Glutamatergic neuron (in vitro differentiated cells): ENCODE data around the gene GAL3ST3. TPM values are rescaled to one million over a fixed set of nuclear protein-coding genes. Genes with fewer than 3 reads are reported as not detected.

Experiments used
- DNase-seq: peaks from one replicate; pipeline ENCODE4 v3.0.0; 2022
- H3K27ac Mint-ChIP-seq: one replicate; pipeline ENCODE4 v1.8.0; 2020; ENCODE audit warnings: mild to moderate bottlenecking, mixed read lengths, inconsistent platforms; ENCODE audit not compliant: unreplicated experiment
- H3K27me3 Mint-ChIP-seq: one replicate; pipeline ENCODE4 v1.8.0; 2020; ENCODE audit warnings: mild to moderate bottlenecking, moderate library complexity, mixed read lengths, inconsistent platforms; ENCODE audit not compliant: unreplicated experiment
- H3K36me3 Mint-ChIP-seq: one replicate; pipeline ENCODE4 v1.8.0; 2020; ENCODE audit warnings: mild to moderate bottlenecking, mixed read lengths, inconsistent platforms; ENCODE audit not compliant: unreplicated experiment
- H3K4me1 Mint-ChIP-seq: one replicate; pipeline ENCODE4 v1.8.0; 2020; ENCODE audit warnings: mild to moderate bottlenecking, low read depth, mixed read lengths, inconsistent platforms; ENCODE audit not compliant: unreplicated experiment
- H3K4me3 Mint-ChIP-seq: one replicate; pipeline ENCODE4 v1.8.0; 2020; ENCODE audit warnings: mild to moderate bottlenecking, mixed read lengths, inconsistent platforms; ENCODE audit not compliant: unreplicated experiment
- H3K9me3 Mint-ChIP-seq: one replicate; pipeline ENCODE4 v1.8.0; 2020; ENCODE audit warnings: mild to moderate bottlenecking, moderate library complexity, mixed read lengths, inconsistent platforms; ENCODE audit not compliant: unreplicated experiment
- total RNA-seq: library from RNA; stranded (reverse); fragmentation: NEBNext Ultra II Directional; extraction: Animal tissue kit (Norgen Biotek cat#: 25700); gene quantifications from one replicate; pipeline ENCODE4 v1.2.1, GENCODE V29; 2021; ENCODE audit not compliant: unreplicated experiment
- TF ChIP-seq, protein P1 (sequence below): fragments of 200-600 bp; sonication (generic); IDR thresholded peaks from one replicate; pipeline ENCODE4 v1.5.0; 2021; ENCODE audit not compliant: partially characterized antibody, unreplicated experiment

Gene GAL3ST3
- total RNA-seq, 1 donor from 2014 or later: 2.4 TPM

DNA sequence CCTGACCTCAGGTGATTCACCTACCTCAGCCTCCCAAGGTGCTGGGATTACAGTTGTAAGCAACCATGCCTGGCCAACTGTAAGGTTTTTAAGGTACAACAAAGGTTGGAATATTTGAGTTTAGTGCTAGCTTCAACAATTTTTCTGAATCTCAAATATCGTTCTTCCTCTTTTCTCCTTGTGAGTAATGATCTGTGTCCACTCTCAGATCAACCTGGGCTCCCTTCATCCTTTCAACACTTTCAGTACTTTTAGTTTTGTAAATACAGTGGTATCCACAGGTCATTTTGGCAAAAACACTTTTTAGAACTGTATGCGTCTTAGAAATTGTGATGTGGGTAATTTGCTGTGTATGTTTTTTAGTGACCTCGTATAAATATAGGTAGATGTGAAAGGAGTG is 29.0 kb upstream of the GAL3ST3 start:
- no peak overlapping the region for H3K27ac Mint-ChIP-seq

DNA sequence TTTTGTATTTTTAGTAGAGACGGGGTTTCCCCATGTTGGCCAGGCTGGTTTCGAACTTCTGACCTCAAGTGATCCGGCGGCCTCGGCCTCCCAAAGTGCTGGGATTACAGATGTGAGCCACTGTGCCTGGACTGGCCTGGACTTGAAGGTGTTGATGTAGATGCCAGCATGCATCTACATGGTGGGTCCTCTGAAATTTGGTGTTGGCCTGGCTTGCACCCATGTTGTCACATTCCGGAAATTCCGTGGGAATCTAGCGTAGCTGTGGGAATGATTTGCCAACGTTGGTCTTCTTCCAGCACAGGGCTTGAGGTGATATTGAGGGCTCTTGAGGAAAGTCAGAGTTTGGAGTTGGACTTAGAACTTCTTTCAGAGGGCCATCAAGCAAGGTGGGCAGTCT is 27.6 kb upstream of the GAL3ST3 start:
- H3K27me3 Mint-ChIP-seq: no peaks in the 10 kb centered on the region
- TF ChIP-seq, protein P1, sequence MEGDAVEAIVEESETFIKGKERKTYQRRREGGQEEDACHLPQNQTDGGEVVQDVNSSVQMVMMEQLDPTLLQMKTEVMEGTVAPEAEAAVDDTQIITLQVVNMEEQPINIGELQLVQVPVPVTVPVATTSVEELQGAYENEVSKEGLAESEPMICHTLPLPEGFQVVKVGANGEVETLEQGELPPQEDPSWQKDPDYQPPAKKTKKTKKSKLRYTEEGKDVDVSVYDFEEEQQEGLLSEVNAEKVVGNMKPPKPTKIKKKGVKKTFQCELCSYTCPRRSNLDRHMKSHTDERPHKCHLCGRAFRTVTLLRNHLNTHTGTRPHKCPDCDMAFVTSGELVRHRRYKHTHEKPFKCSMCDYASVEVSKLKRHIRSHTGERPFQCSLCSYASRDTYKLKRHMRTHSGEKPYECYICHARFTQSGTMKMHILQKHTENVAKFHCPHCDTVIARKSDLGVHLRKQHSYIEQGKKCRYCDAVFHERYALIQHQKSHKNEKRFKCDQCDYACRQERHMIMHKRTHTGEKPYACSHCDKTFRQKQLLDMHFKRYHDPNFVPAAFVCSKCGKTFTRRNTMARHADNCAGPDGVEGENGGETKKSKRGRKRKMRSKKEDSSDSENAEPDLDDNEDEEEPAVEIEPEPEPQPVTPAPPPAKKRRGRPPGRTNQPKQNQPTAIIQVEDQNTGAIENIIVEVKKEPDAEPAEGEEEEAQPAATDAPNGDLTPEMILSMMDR: no peak
- no peaks in the 10 kb centered on the region for H3K36me3 Mint-ChIP-seq
- peaks cover 12% of the 10 kb centered on the region for H3K4me1 Mint-ChIP-seq
- no peaks in the 10 kb centered on the region for H3K9me3 Mint-ChIP-seq
- no peak overlapping the region for H3K27ac Mint-ChIP-seq
- no peak for DNase-seq
- H3K4me3 Mint-ChIP-seq: no peak overlapping the region

More for the DNA sequence above, 29.0 kb upstream of the GAL3ST3 start:
- Mint-ChIP-seq H3K9me3 (peaks cover 1% of the 10 kb centered on the region), H3K4me1 (peaks cover 6% of the 10 kb centered on the region), H3K27me3 (no peaks in the 10 kb centered on the region), H3K36me3 (no peaks in the 10 kb centered on the region), H3K4me3 (no peak overlapping the region)
- TF ChIP-seq, protein P1: no peak
- DNase-seq: no peak

DNA sequence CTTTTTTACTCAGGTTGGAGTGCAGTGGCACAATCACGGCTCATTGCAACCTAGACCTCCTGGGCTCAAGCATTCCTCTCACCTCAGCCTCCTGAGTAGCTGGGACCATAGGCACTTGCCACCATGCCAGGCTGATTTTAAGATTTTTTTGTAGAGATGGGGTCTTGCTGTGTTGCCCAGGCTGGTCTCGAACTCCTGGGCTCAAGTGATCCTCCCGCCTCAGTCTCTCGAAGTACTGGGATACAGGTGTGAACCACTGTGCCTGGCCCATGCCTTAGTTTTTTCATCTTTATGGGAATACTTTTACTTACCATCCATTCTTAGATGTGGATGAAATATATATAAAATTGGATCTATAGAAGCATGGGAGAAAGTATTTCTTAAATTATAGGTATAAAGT is 26.3 kb upstream of the GAL3ST3 start:
- H3K9me3 Mint-ChIP-seq: peaks cover 2% of the 10 kb centered on the region
- no peaks in the 10 kb centered on the region for H3K27me3 Mint-ChIP-seq
- H3K4me3 Mint-ChIP-seq: no peak overlapping the region
- peaks cover 18% of the 10 kb centered on the region for H3K4me1 Mint-ChIP-seq
- TF ChIP-seq, protein P1: no peak
- no peaks in the 10 kb centered on the region for H3K36me3 Mint-ChIP-seq
- no peak overlapping the region for H3K27ac Mint-ChIP-seq
- DNase-seq: no peak

DNA sequence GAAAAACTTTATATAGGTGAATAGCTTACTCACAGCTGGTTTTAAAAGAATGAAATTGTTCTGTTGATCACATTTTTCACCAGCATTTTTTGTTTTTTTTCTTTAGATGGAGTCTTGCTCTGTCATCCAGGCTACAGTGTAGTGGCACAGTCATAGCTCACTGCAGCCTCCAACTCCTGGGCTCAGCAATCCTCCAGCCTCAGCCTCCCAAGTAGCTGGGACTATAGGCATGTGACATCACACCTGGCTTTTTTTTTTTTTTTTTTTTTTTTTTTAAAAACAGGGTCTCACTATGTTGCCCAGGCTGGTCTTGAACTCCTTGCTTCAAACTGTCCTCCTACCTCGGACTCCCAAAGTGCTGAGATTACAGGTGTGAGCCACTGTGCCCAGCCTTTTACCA is 24.7 kb upstream of the GAL3ST3 start:
- Mint-ChIP-seq H3K36me3 (peaks cover 4% of the 10 kb centered on the region), H3K4me1 (peaks cover 27% of the 10 kb centered on the region), H3K9me3 (peaks cover 9% of the 10 kb centered on the region), H3K27ac (no peak overlapping the region), H3K27me3 (peaks cover 5% of the 10 kb centered on the region), H3K4me3 (no peak overlapping the region)
- TF ChIP-seq, protein P1: no peak
- DNase-seq: no peak

DNA sequence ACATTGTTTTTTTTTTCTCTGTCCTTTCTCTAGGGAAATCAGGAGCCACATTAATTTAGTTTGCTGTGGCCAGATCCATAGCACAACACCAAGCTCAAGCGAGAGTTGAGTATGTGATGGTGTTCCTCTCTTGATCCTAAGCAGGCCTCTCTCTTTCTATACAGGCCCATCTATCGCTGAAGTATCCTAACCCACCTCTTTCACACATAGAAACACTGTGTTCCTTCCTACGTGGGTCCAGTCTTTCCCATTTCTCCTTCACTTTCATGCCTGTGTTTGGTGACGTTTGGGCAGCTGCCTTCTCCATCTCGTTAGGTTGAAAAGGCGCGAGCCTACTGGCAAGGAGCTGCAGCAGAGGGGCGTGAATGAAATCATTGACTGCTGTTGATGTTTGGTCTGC is 23.6 kb upstream of the GAL3ST3 start:
- peak overlapping the region; percentile 42 for H3K27ac Mint-ChIP-seq
- TF ChIP-seq, protein P1: no peak
- peaks cover 12% of the 10 kb centered on the region for H3K9me3 Mint-ChIP-seq
- peak overlapping the region; percentile 45 for H3K4me3 Mint-ChIP-seq
- H3K27me3 Mint-ChIP-seq: peaks cover 5% of the 10 kb centered on the region
- H3K4me1 Mint-ChIP-seq: peaks cover 31% of the 10 kb centered on the region
- DNase-seq: no peak
- peaks cover 4% of the 10 kb centered on the region for H3K36me3 Mint-ChIP-seq
